ENCODE data around the gene S100A5. TPM values are rescaled to one million over a fixed set of nuclear protein-coding genes. Genes with fewer than 3 reads are reported as not detected.
A peak's percentile ranks its signal among the peaks of the same experiment; 100 is the strongest.

S100A5 gene
- total and polyA plus RNA-seq, 12 donors = not detected

DNA sequence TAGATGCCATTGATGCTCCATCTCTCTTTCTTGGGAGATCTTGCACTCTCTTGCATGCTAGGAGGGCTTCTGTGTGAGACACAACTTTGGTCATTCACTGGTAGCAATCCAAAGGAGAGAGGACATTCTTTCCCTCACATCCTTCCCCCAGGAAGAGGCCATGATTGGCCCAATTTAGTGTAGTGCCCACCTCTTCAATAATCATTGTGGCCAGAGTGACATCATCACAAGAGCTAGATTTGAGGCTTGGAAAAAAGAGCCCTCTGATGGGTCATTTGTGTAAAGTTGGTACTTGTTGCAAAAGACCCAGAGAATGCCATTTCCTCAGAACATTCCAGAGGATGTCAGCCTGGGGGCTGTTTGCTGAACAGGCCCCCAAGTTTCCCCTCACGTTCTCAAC is 35.2 kb downstream of the S100A5 start:
- intact Hi-C loops (cut with DNase I) = loop anchor here in 2 of 10 donors (5.0 kb wide), 1 partner anchor 482 kb away; the partner anchor contains the start of gene RAB13 (in 2 of the 2)
- peak overlapping the region in 1 of 10 donors; percentile 73 for H3K27ac ChIP-seq

DNA sequence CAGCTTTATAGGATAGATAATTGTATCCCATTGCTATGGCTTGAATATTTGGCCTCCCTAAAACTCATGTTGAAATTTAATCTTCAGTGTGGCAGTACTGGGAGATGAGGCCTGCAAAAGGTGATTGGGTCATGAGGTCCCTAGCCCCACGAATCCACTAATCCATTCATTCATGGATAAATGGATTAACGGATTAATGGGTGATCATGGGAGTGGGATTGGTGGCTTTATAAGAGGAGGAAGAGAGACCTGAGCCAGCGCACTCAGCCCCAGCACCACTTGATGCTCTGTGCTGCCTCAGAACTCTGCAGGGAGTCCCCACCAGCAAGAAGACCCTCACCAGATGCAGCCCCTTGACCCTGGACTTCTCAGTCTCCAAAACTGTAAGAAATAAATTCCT is 37.0 kb downstream of the S100A5 start:
- WGBS, 2 donors = 86 to 87% methylated on average over 3 of the region's 3 CpGs
- no peak overlapping the region for H3K4me3 ChIP-seq
- no peaks in the 10 kb centered on the region for H3K27me3 ChIP-seq
- H3K9me3 ChIP-seq = no peaks in the 10 kb centered on the region
- no peak overlapping the region for H3K27ac ChIP-seq
- DNase-seq (no peak), ATAC-seq (no peak)
- no peaks in the 10 kb centered on the region for H3K36me3 ChIP-seq
- H3K4me1 ChIP-seq = peaks cover 13 to 27% (median 20%) of the 10 kb centered on the region in 9 donors
- intact Hi-C loops (cut with DNase I) = no loop called here
- TF ChIP-seq, protein P1, sequence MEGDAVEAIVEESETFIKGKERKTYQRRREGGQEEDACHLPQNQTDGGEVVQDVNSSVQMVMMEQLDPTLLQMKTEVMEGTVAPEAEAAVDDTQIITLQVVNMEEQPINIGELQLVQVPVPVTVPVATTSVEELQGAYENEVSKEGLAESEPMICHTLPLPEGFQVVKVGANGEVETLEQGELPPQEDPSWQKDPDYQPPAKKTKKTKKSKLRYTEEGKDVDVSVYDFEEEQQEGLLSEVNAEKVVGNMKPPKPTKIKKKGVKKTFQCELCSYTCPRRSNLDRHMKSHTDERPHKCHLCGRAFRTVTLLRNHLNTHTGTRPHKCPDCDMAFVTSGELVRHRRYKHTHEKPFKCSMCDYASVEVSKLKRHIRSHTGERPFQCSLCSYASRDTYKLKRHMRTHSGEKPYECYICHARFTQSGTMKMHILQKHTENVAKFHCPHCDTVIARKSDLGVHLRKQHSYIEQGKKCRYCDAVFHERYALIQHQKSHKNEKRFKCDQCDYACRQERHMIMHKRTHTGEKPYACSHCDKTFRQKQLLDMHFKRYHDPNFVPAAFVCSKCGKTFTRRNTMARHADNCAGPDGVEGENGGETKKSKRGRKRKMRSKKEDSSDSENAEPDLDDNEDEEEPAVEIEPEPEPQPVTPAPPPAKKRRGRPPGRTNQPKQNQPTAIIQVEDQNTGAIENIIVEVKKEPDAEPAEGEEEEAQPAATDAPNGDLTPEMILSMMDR (IDR thresholded peaks at IDR 0.05) = no peak

More for the DNA sequence above, 35.2 kb downstream of the S100A5 start:
- Histone ChIP-seq H3K9me3 (no peaks in the 10 kb centered on the region), H3K4me3 (no peak overlapping the region), H3K27me3 (no peaks in the 10 kb centered on the region), H3K36me3 (no peaks in the 10 kb centered on the region), H3K4me1 (peaks cover 13 to 27% (median 20%) of the 10 kb centered on the region in 9 donors)
- no peak for ATAC-seq
- TF ChIP-seq, protein P1 (IDR thresholded peaks at IDR 0.05) = no peak
- WGBS, 2 donors = 95 to 97% methylated on average over 1 of the region's 1 CpG
- no peak for DNase-seq

DNA sequence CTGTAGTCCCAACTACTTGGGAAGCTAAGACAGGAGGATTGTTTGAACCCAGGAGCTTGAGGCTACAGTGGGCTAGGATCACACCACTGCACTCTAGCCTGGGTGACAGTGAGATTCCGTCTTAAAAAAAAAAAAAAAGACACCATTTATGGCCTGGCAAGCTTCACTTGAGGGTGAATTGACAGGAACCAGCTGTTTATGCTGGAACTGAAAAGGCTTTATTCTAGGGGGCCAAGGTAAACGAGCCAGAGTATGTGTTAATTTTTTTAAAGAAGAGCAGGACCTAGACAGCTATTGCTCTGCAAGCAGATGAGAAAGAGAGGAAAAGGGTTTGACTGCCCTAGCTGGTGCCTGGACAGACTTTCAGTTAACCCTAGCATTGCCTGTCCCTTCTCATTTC is 42.0 kb downstream of the S100A5 start:
- Histone ChIP-seq H3K4me3 (no peak overlapping the region), H3K36me3 (no peaks in the 10 kb centered on the region), H3K27ac (no peak overlapping the region), H3K9me3 (no peaks in the 10 kb centered on the region), H3K27me3 (no peaks in the 10 kb centered on the region), H3K4me1 (peaks cover 0 to 11% (median 5%) of the 10 kb centered on the region in 9 donors)
- DNase-seq = no peak
- intact Hi-C loops (cut with DNase I) = no loop called here
- ATAC-seq = no peak
- TF ChIP-seq, protein P1 (IDR thresholded peaks at IDR 0.05) = no peak
- WGBS, 2 donors = 21 to 38% methylated on average over 2 of the region's 2 CpGs

DNA sequence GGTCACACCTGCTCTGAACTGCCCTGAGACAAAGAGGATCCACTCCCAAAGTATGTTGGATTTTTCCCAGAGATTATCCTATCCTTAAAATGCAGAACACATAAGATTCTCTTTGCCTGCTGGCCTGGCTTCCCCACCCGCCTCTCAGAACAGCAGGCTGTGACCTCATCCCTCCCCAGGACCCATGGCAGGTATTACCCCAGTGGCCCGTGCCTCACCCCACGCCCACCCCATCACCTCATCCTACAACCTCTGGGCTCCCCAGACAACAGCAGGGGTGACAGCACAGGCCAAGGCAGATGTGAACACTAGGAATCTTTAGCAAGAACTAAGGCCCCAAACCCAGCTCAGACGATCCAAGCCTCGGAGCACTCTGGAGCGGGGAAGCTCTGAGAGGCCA is 45.2 kb downstream of the S100A5 start:
- no peak for DNase-seq
- TF ChIP-seq, protein P1 (IDR thresholded peaks at IDR 0.05) = no peak
- peaks cover 0 to 17% (median 13%) of the 10 kb centered on the region in 9 donors for H3K4me1 ChIP-seq
- no peak for ATAC-seq
- no peaks in the 10 kb centered on the region for H3K27me3 ChIP-seq
- H3K36me3 ChIP-seq = no peaks in the 10 kb centered on the region
- no peaks in the 10 kb centered on the region for H3K9me3 ChIP-seq
- no peak overlapping the region for H3K4me3 ChIP-seq
- no peak overlapping the region for H3K27ac ChIP-seq
- WGBS, 2 donors = 61 to 63% methylated on average over 6 of the region's 6 CpGs
- intact Hi-C loops (cut with DNase I) = loop anchor here in 9 of 10 donors (1.0 to 2.0 kb wide), 7 partner anchors 28 to 145 kb away; no protein-coding TSS in a partner anchor

Measured in heart right ventricle (tissue), 16 donors.